Activated CD4-positive, alpha-beta T cell treated with anti-CD3 and anti-CD28 coated beads for 36 hours (primary cell): Measurements from ENCODE around the gene CCDC78. TPM values are rescaled to one million over a fixed set of nuclear protein-coding genes. Genes with fewer than 3 reads are reported as not detected.
"Not testable (repeated sequence)": the region's sequence is repeated elsewhere in the genome, so short reads cannot be mapped to it uniquely, and the experiment has no call there.

Experiments used
- ATAC-seq: fragments of 200-7000 bp; cut with Tn5 transposase; one replicate; pipeline ENCODE4 v1.10.0; 2021; ENCODE audit warnings: mild to moderate bottlenecking, moderate library complexity
- CTCF ChIA-PET: fragments of 350-600 bp; sonication (Branson Sonifier 250); formaldehyde crosslinking; loops from one replicate; lab custom pipeline; 2021; ENCODE audit warnings: antibody characterized with exemption; lab: Charles Lee
- POLR2A ChIA-PET: fragments of 350-600 bp; sonication (Branson Sonifier 250); formaldehyde crosslinking; loops from one replicate; lab custom pipeline; 2021; ENCODE audit warnings: antibody characterized with exemption, inconsistent platforms; lab: Charles Lee
- DNase-seq: peaks from one replicate; pipeline ENCODE4 v3.0.0-alpha.2; 2020
- H3K27ac Mint-ChIP-seq: one replicate; pipeline ENCODE4 v1.8.0; 2021; ENCODE audit warnings: mixed read lengths
- H3K27me3 Mint-ChIP-seq: one replicate; pipeline ENCODE4 v1.8.0; 2021; ENCODE audit warnings: mixed read lengths
- H3K36me3 Mint-ChIP-seq: one replicate; pipeline ENCODE4 v1.8.0; 2021; ENCODE audit warnings: low read depth, mixed read lengths
- H3K4me1 Mint-ChIP-seq: one replicate; pipeline ENCODE4 v1.8.0; 2021; ENCODE audit warnings: mixed read lengths
- H3K4me3 Mint-ChIP-seq: one replicate; pipeline ENCODE4 v1.8.0; 2021; ENCODE audit warnings: mild to moderate bottlenecking, moderate library complexity, mixed read lengths
- H3K9me3 Mint-ChIP-seq: one replicate; pipeline ENCODE4 v1.8.0; 2021; ENCODE audit warnings: low read depth, mixed read lengths
- intact Hi-C, 2 experiments: fragments of 100-400 bp; cut with DNase I in 1 of 2; cut with micrococcal nuclease in 1 of 2; formaldehyde crosslinking; loops; one replicate each; pipeline versions ENCODE4 v1.14.2 to v1.15.1; 2022 to 2024; cut with DNase I, micrococcal nuclease
- total RNA-seq, 2 experiments: library from RNA; stranded (reverse); gene quantifications; one replicate each; pipeline ENCODE4 v1.2.3, GENCODE V29; 2021

Gene CCDC78
- total RNA-seq, 2 experiments from 2014 or later = 1.8 to 2.4 TPM

- no peak for DNase-seq
- Mint-ChIP-seq H3K27ac (no peak overlapping the region), H3K4me3 (no peak overlapping the region), H3K4me1 (peaks cover 10% of the 10 kb centered on the region), H3K27me3 (no peaks in the 10 kb centered on the region), H3K9me3 (no peaks in the 10 kb centered on the region), H3K36me3 (no peaks in the 10 kb centered on the region)
- ATAC-seq = no peak
- ChIA-PET POLR2A (no interaction called here), CTCF (interaction anchor here (0.7 to 1.6 kb wide), 3 partner anchors 13 to 373 kb away, joined by 3 to 5 read pairs (median 4); no protein-coding TSS in a partner anchor)
- intact Hi-C loops = no loop called here
Observed at GRCh38 chr16:743794-744500, 17.7 kb upstream of the CCDC78 start.

GRCh38 chr16:742894-743293, 16.7 kb upstream of the CCDC78 start:
- intact Hi-C loops, POLR2A ChIA-PET, H3K36me3 Mint-ChIP-seq, H3K27me3 Mint-ChIP-seq, H3K27ac Mint-ChIP-seq, ATAC-seq, H3K9me3 Mint-ChIP-seq, H3K4me3 Mint-ChIP-seq, DNase-seq: not testable (repeated sequence)
- CTCF ChIA-PET = interaction anchor here (0.7 to 1.6 kb wide), 4 partner anchors 14 to 113 kb away, joined by 3 to 4 read pairs (median 3); no protein-coding TSS in a partner anchor
- peaks cover 10% of the 10 kb centered on the region for H3K4me1 Mint-ChIP-seq

- intact Hi-C loops = loop anchor here (1.0 to 2.0 kb wide), 9 partner anchors 21 to 228 kb away; partner anchors contain the start of genes ANTKMT (in 2 of the 2), CHTF18 (in 2 of the 2), RPUSD1 (in 2 of the 2) and CAPN15 (in 1 of the 2)
- peak overlapping the region; percentile 62 for H3K4me3 Mint-ChIP-seq
- ChIA-PET POLR2A (no interaction called here), CTCF (interaction anchor here (0.6 to 1.0 kb wide), 4 partner anchors 10 to 243 kb away, joined by 3 read pairs; no protein-coding TSS in a partner anchor)
- DNase-seq (no peak), ATAC-seq (no peak)
- no peak overlapping the region for H3K27ac Mint-ChIP-seq
- no peaks in the 10 kb centered on the region for H3K27me3 Mint-ChIP-seq
- no peaks in the 10 kb centered on the region for H3K9me3 Mint-ChIP-seq
- H3K4me1 Mint-ChIP-seq = peaks cover 13% of the 10 kb centered on the region
- H3K36me3 Mint-ChIP-seq = peaks cover 5% of the 10 kb centered on the region
Observed at GRCh38 chr16:741986-742629, 15.9 kb upstream of the CCDC78 start.

GRCh38 chr16:740764-741505, 14.7 kb upstream of the CCDC78 start, which contains the start of gene CIAO3:
Gene CIAO3 (minus strand): TSS chr16:740997. CDS start chr16:740985, 12 bp downstream.
- H3K4me1 Mint-ChIP-seq = peaks cover 22% of the 10 kb centered on the region
- peak within 1 kb of the TSS; percentile 76 for H3K4me3 Mint-ChIP-seq
- DNase-seq (peak; percentile 96), ATAC-seq (peak; percentile 72)
- peaks cover 9% of the 10 kb centered on the region for H3K36me3 Mint-ChIP-seq
- ChIA-PET POLR2A (no interaction called here), CTCF (interaction anchor here (0.7 to 2.3 kb wide), 9 partner anchors 15 to 1665 kb away, joined by 3 to 7 read pairs (median 3); partner anchors contain the start of genes ANTKMT and WDR24)
- peak within 1 kb of the TSS; percentile 51 for H3K27ac Mint-ChIP-seq
- H3K9me3 Mint-ChIP-seq = no peaks in the 10 kb centered on the region
- intact Hi-C loops = loop anchor here (1.0 to 2.0 kb wide), 9 partner anchors 20 to 229 kb away; partner anchors contain the start of genes ANTKMT (in 2 of the 2), CHTF18 (in 2 of the 2), RPUSD1 (in 2 of the 2) and CAPN15 (in 1 of the 2)
- no peaks in the 10 kb centered on the region for H3K27me3 Mint-ChIP-seq

GRCh38 chr16:740459-740763, 14.2 kb upstream of the CCDC78 start:
- no peak for ATAC-seq
- ChIA-PET CTCF (interaction anchor here (0.7 to 2.3 kb wide), 7 partner anchors 16 to 513 kb away, joined by 3 to 7 read pairs (median 3); partner anchors contain the start of gene ANTKMT), POLR2A (no interaction called here)
- peaks cover 26% of the 10 kb centered on the region for H3K4me1 Mint-ChIP-seq
- intact Hi-C loops = loop anchor here (2.0 kb wide), 3 partner anchors 20 to 152 kb away; partner anchors contain the start of gene ANTKMT (in 2 of the 2)
- no peaks in the 10 kb centered on the region for H3K27me3 Mint-ChIP-seq
- H3K9me3 Mint-ChIP-seq = no peaks in the 10 kb centered on the region
- H3K36me3 Mint-ChIP-seq = peaks cover 10% of the 10 kb centered on the region
- H3K4me3 Mint-ChIP-seq = peak overlapping the region; percentile 76
- DNase-seq = no peak
- H3K27ac Mint-ChIP-seq = no peak overlapping the region

- no peak for ATAC-seq
- Mint-ChIP-seq H3K4me1 (peaks cover 30% of the 10 kb centered on the region), H3K4me3 (peak overlapping the region; percentile 76), H3K36me3 (peaks cover 15% of the 10 kb centered on the region), H3K27ac (no peak overlapping the region), H3K27me3 (no peaks in the 10 kb centered on the region), H3K9me3 (no peaks in the 10 kb centered on the region)
- ChIA-PET CTCF (interaction anchor here (0.7 to 2.3 kb wide), 6 partner anchors 17 to 83 kb away, joined by 3 to 7 read pairs (median 4); partner anchors contain the start of gene ANTKMT), POLR2A (no interaction called here)
- DNase-seq = no peak
- intact Hi-C loops = loop anchor here (2.0 kb wide), 3 partner anchors 19 to 151 kb away; partner anchors contain the start of gene ANTKMT (in 2 of the 2)
Observed at GRCh38 chr16:739560-740458, 13.6 kb upstream of the CCDC78 start.

GRCh38 chr16:736936-737481, 10.8 kb upstream of the CCDC78 start:
- Mint-ChIP-seq H3K27me3 (no peaks in the 10 kb centered on the region), H3K9me3 (no peaks in the 10 kb centered on the region), H3K4me1 (peaks cover 30% of the 10 kb centered on the region), H3K27ac (no peak overlapping the region), H3K36me3 (peaks cover 27% of the 10 kb centered on the region), H3K4me3 (no peak overlapping the region)
- intact Hi-C loops = loop anchor here in 1 of 2 experiments (1.0 kb wide), 2 partner anchors 16 to 22 kb away; partner anchors contain the start of genes ANTKMT and METRN
- ChIA-PET POLR2A (no interaction called here), CTCF (interaction anchor here (1.1 to 2.1 kb wide), 3 partner anchors 17 to 69 kb away, joined by 3 to 15 read pairs (median 7); partner anchors contain the start of genes ANTKMT and RHOT2)
- DNase-seq (no peak), ATAC-seq (no peak)

GRCh38 chr16:735982-736453, 9.8 kb upstream of the CCDC78 start:
- ATAC-seq (peak; percentile 90), DNase-seq (peak; percentile 89)
- ChIA-PET POLR2A (interaction anchor here (1.3 kb wide), 1 partner anchor 52 kb away, joined by 4 read pairs; the partner anchor contains the start of genes CHTF18 and RPUSD1), CTCF (interaction anchor here (0.6 to 2.1 kb wide), 5 partner anchors 9 to 76 kb away, joined by 3 to 15 read pairs (median 3); partner anchors contain the start of genes ANTKMT and RHOT2)
- H3K4me3 Mint-ChIP-seq = peak overlapping the region; percentile 33
- intact Hi-C loops = loop anchor here in 1 of 2 experiments (1.0 kb wide), 2 partner anchors 15 to 21 kb away; partner anchors contain the start of genes ANTKMT and METRN
- H3K36me3 Mint-ChIP-seq = peaks cover 27% of the 10 kb centered on the region
- no peaks in the 10 kb centered on the region for H3K9me3 Mint-ChIP-seq
- H3K4me1 Mint-ChIP-seq = peaks cover 30% of the 10 kb centered on the region
- peak overlapping the region; percentile 59 for H3K27ac Mint-ChIP-seq
- no peaks in the 10 kb centered on the region for H3K27me3 Mint-ChIP-seq
